Heart left ventricle (tissue), 13 donors: ENCODE results near the gene BNIP5.

Experiments used
- POLR2A ChIP-seq, 2 donors: fragments of 450-650 bp; IDR thresholded peaks; one replicate each; pipeline ENCODE4 v1.6.1; 2017; ENCODE audit warnings: antibody characterized with exemption in 2 of 2, mild to moderate bottlenecking in 2 of 2, moderate library complexity in 2 of 2
- TF ChIP-seq, protein P1 (sequence below), 12 donors: fragments of 200-600 bp; sonication (generic) in 4 of 12; IDR thresholded peaks; one replicate each; pipeline versions ENCODE4 v1.5.0 to v1.8.0; 2018 to 2022; ENCODE audit warnings: antibody characterized with exemption in 12 of 12, mild to moderate bottlenecking in 5 of 12
- donor health status: ischemic (EF 13 %, LVEDD 7.1; RV severe dilation, severe dysfunction).
- donor health status: DM: no; HTN: yes; CAD: no.
- donor health status: DM: no; HTN: no; CAD: no.
- donor health status: ischemic (EF 25% LVEDD 6.9; RV normal size, moderate dysfunction).
- donor health status: ischemic (EF 25% LVEDD 5.7; RV mildly dilated, moderate dysfunction).
- donor health status: ischemic (EF 35%, LVEDD 5.7; RV mildly dilated, moderate dysfunction).
- donor health status: nonischemic (EF 11% LVEDD 7.7; RV severe dilation, severe dysfunction).
- donor health status: DM: yes; HTN: yes; CAD: no.
- donor health status: PGD.
- donor health status: ischemic (EF 29% LVEDD 5.4; RV normal size, mild dysfunction).
- donor health status: nonischemic (EF 23%, LVEDD 6.1; RV moderate dilation, normal function).

DNA sequence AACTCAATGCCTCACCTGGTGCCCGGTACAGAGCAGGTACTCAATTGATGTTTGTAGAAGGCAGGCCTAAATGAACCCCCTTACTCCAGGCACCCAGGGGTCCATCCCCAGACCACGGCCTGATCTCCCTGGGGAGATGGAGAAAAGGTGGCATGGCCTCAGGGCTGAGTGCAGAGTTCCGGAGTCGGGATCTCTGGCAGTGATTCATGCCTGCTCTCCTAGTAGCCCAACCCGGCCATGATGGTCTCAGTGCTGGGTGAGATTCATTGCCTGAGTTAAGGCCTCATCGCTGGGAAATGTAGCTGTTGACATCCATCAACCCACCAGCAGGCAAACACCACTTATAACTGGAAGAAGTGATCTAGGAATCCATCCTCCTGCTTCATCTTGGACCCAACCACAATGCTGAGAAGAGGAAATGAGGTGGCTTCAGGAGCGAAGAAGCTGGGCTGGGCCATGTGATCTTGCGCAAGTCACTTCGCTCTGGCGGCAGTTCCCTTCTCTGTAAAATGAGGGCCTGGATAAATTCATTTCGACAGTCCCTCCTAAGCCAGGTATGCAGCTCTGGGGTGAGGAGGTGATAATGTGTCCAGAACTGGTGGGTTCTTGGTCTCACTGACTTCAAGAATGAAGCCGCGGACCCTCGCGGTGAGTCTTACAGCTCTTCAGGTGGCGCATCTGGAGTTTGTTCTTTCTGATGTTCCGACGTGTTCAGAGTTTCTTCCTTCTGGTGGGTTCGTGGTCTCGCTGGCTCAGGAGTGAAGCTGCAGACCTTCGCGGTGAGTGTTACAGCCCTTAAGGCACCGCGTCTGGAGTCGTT is 26.1 kb upstream of the BNIP5 start:
- TF ChIP-seq, protein P1, sequence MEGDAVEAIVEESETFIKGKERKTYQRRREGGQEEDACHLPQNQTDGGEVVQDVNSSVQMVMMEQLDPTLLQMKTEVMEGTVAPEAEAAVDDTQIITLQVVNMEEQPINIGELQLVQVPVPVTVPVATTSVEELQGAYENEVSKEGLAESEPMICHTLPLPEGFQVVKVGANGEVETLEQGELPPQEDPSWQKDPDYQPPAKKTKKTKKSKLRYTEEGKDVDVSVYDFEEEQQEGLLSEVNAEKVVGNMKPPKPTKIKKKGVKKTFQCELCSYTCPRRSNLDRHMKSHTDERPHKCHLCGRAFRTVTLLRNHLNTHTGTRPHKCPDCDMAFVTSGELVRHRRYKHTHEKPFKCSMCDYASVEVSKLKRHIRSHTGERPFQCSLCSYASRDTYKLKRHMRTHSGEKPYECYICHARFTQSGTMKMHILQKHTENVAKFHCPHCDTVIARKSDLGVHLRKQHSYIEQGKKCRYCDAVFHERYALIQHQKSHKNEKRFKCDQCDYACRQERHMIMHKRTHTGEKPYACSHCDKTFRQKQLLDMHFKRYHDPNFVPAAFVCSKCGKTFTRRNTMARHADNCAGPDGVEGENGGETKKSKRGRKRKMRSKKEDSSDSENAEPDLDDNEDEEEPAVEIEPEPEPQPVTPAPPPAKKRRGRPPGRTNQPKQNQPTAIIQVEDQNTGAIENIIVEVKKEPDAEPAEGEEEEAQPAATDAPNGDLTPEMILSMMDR (IDR thresholded peaks at IDR 0.05) = no peak
- no peak for TF ChIP-seq POLR2A (IDR thresholded peaks at IDR 0.05)
